H1 (cell line): ENCODE data around the gene SCGB1D2. TPM values are rescaled to one million over a fixed set of nuclear protein-coding genes. Genes with fewer than 3 reads are reported as not detected.

ENCODE experiments used
- CTCF ChIA-PET: fragments of 300-600 bp; sonication (Branson Sonifier 250); formaldehyde crosslinking; loops from one replicate; lab custom pipeline; 2021; ENCODE audit not compliant: partially characterized antibody; lab: Charles Lee
- POLR2A ChIA-PET: fragments of 300-600 bp; sonication (Branson Sonifier 250); formaldehyde crosslinking; loops from one replicate; lab custom pipeline; 2021; ENCODE audit warnings: inconsistent platforms; ENCODE audit not compliant: partially characterized antibody; lab: Charles Lee
- DNase-seq, 2 experiments: peaks; one replicate each; pipeline versions ENCODE4 v3.0.0 to v3.0.0-alpha.2; 2010 to 2022; ENCODE audit warnings: low spot score in 2 of 2, low read depth in 1 of 2, mixed read lengths in 1 of 2
- FAIRE-seq: peaks from 2 replicates; lab custom pipeline; 2011; peaks lifted over from hg19 to GRCh38; lab: Jason Lieb, UNC
- H2AFZ ChIP-seq: 2 replicates; pipeline ENCODE4 v1.8.1; 2012; ENCODE audit warnings: low read length, inconsistent platforms
- H2AK5ac ChIP-seq: 2 replicates; pipeline ENCODE4 v1.6.1; 2013; ENCODE audit warnings: low read depth, low read length
- H2BK120ac ChIP-seq: replicated peaks from 2 replicates; pipeline ENCODE3; 2013; ENCODE audit warnings: low read depth, low read length, inconsistent platforms
- H2BK12ac ChIP-seq: 2 replicates; pipeline ENCODE4 v1.6.1; 2013; ENCODE audit warnings: low read depth, low read length
- H2BK15ac ChIP-seq: 2 replicates; pipeline ENCODE4 v1.6.1; 2013; ENCODE audit warnings: low read length
- H2BK20ac ChIP-seq: 2 replicates; pipeline ENCODE4 v1.6.1; 2013; ENCODE audit warnings: low read length
- H2BK5ac ChIP-seq: 2 replicates; pipeline ENCODE4 v1.6.1; 2013; ENCODE audit warnings: low read depth, low read length
- H3K14ac ChIP-seq: 2 replicates; pipeline ENCODE4 v1.6.1; 2013; ENCODE audit warnings: inconsistent platforms; ENCODE audit not compliant: insufficient read length
- H3K18ac ChIP-seq: 2 replicates; pipeline ENCODE4 v1.6.1; 2013; ENCODE audit warnings: low read length; ENCODE audit errors: extremely low read depth
- H3K23ac ChIP-seq: 2 replicates; pipeline ENCODE4 v1.6.1; 2013; ENCODE audit warnings: inconsistent platforms; ENCODE audit not compliant: insufficient read length
- H3K23me2 ChIP-seq: 2 replicates; pipeline ENCODE4 v1.6.1; 2013; ENCODE audit warnings: low read depth, low read length
- H3K27ac ChIP-seq: 2 replicates; pipeline ENCODE4 v1.6.1; 2011; ENCODE audit warnings: low read depth, low read length, inconsistent platforms
- H3K27me3 ChIP-seq, 4 experiments: replicated peaks in 1 of 4; 1 replicate in 1 of 4; 2 replicates in 3 of 4; pipeline versions ENCODE4 v1.6.1 to v1.8.1; 2011 to 2013; ENCODE audit warnings: low read length in 3 of 4, mild to moderate bottlenecking in 3 of 4, inconsistent platforms in 2 of 4, mixed read lengths in 2 of 4, moderate library complexity in 1 of 4; ENCODE audit not compliant: control insufficient read depth in 3 of 4, insufficient read depth in 3 of 4; ENCODE audit errors: extremely low read depth in 1 of 4
- H3K36me3 ChIP-seq, 4 experiments: 2 replicates each; pipeline versions ENCODE4 v1.6.1 to v1.8.1; 2011 to 2013; ENCODE audit warnings: mild to moderate bottlenecking in 4 of 4, low read length in 3 of 4, moderate library complexity in 2 of 4, control low read depth in 1 of 4, inconsistent platforms in 1 of 4; ENCODE audit not compliant: insufficient read depth in 4 of 4, control insufficient read depth in 2 of 4
- H3K4ac ChIP-seq: replicated peaks from 2 replicates; pipeline ENCODE3; 2013; ENCODE audit warnings: low read length, low read depth, mixed read lengths, inconsistent platforms; ENCODE audit not compliant: insufficient read length
- H3K4me1 ChIP-seq, 4 experiments: replicated peaks in 1 of 4; 1 replicate in 1 of 4; 2 replicates in 3 of 4; pipeline versions ENCODE4 v1.6.1 to v1.8.1; 2011 to 2013; ENCODE audit warnings: low read length in 3 of 4, inconsistent platforms in 2 of 4, mixed read lengths in 1 of 4; ENCODE audit not compliant: insufficient read depth in 4 of 4, control insufficient read depth in 3 of 4
- H3K4me2 ChIP-seq, 2 experiments: 2 replicates each; pipeline versions ENCODE4 v1.6.1 to v1.8.1; 2011 to 2013; ENCODE audit warnings: low read depth in 2 of 2, low read length in 2 of 2, control low read depth in 1 of 2, inconsistent platforms in 1 of 2, mild to moderate bottlenecking in 1 of 2; ENCODE audit not compliant: insufficient read depth in 1 of 2
- H3K4me3 ChIP-seq, 4 experiments: fragments of 200-600, 300-600 bp in 1 of 4; sonication (generic), shearing (Covaris generic), sonication (Bioruptor Twin) in 1 of 4; 2 replicates each; pipeline versions ENCODE4 v1.5.1 to v1.8.1; 2011 to 2016; ENCODE audit warnings: low read length in 4 of 4, low read depth in 3 of 4, control low read depth in 2 of 4, inconsistent platforms in 2 of 4, mild to moderate bottlenecking in 2 of 4, mixed read lengths in 1 of 4, moderate library complexity in 1 of 4; ENCODE audit not compliant: insufficient read depth in 2 of 4; ENCODE audit errors: extremely low read depth in 1 of 4
- H3K56ac ChIP-seq: replicated peaks from 2 replicates; pipeline ENCODE3; 2013; ENCODE audit warnings: low read depth, mild to moderate bottlenecking, mixed read lengths, low read length, inconsistent platforms; ENCODE audit not compliant: insufficient read length
- H3K79me1 ChIP-seq: 2 replicates; pipeline ENCODE4 v1.6.1; 2013; ENCODE audit warnings: low read depth, low read length, control low read depth
- H3K79me2 ChIP-seq, 2 experiments: 2 replicates each; pipeline versions ENCODE4 v1.6.1 to v1.8.1; 2012 to 2013; ENCODE audit warnings: low read length in 2 of 2, mild to moderate bottlenecking in 2 of 2, inconsistent platforms in 1 of 2; ENCODE audit not compliant: insufficient read depth in 2 of 2, control insufficient read depth in 1 of 2
- H3K9ac ChIP-seq, 4 experiments: replicated peaks in 1 of 4; 1 replicate in 1 of 4; 2 replicates in 3 of 4; pipeline versions ENCODE4 v1.6.1 to v1.8.1; 2011 to 2013; ENCODE audit warnings: low read depth in 3 of 4, low read length in 3 of 4, control low read depth in 2 of 4, mild to moderate bottlenecking in 2 of 4, moderate library complexity in 2 of 4, inconsistent platforms in 1 of 4; ENCODE audit errors: extremely low read depth in 1 of 4
- H3K9me3 ChIP-seq, 2 experiments: 2 replicates each; pipeline versions ENCODE4 v1.6.1 to v1.8.1; 2012 to 2013; ENCODE audit warnings: mild to moderate bottlenecking in 2 of 2, moderate library complexity in 2 of 2, control low read depth in 1 of 2, inconsistent platforms in 1 of 2, low read depth in 1 of 2, low read length in 1 of 2, mixed read lengths in 1 of 2; ENCODE audit not compliant: insufficient read depth in 2 of 2
- H4K20me1 ChIP-seq, 2 experiments: replicated peaks in 1 of 2; 2 replicates each; pipeline versions ENCODE3 to v1.8.1; 2011 to 2013; ENCODE audit warnings: inconsistent platforms in 2 of 2, low read length in 2 of 2, mild to moderate bottlenecking in 1 of 2; ENCODE audit not compliant: insufficient read depth in 2 of 2, control insufficient read depth in 1 of 2
- H4K5ac ChIP-seq: 2 replicates; pipeline ENCODE4 v1.6.1; 2013; ENCODE audit warnings: low read length, low read depth, mixed read lengths, inconsistent platforms; ENCODE audit not compliant: insufficient read length
- H4K8ac ChIP-seq: 2 replicates; pipeline ENCODE4 v1.8.0; 2013; ENCODE audit warnings: mild to moderate bottlenecking, moderate library complexity, low read length, inconsistent platforms; ENCODE audit not compliant: insufficient read depth; ENCODE audit errors: extremely low read depth
- H4K91ac ChIP-seq: replicated peaks from 2 replicates; pipeline ENCODE3; 2013; ENCODE audit warnings: low read length, mixed read lengths, inconsistent platforms; ENCODE audit not compliant: insufficient read length
- CBX8 ChIP-seq: fragments of 300-800, 300-1000 bp; sonication (generic); IDR thresholded peaks from 2 replicates; pipeline ENCODE4 v1.7.1; 2016; ENCODE audit warnings: low read depth, low read length, borderline replicate concordance
- CREB1 ChIP-seq: IDR thresholded peaks from 2 replicates; pipeline ENCODE4 v1.6.1; 2012; ENCODE audit warnings: inconsistent platforms
- EGR1 ChIP-seq: IDR thresholded peaks from 2 replicates; pipeline ENCODE4 v1.6.1; 2011; ENCODE audit warnings: low read depth, low read length, borderline replicate concordance
- FOSL1 ChIP-seq: IDR thresholded peaks from 2 replicates; pipeline ENCODE4 v1.6.1; 2011; ENCODE audit warnings: mild to moderate bottlenecking, low read depth, low read length, moderate library complexity; ENCODE audit not compliant: insufficient read depth
- NANOG ChIP-seq: IDR thresholded peaks from 2 replicates; pipeline ENCODE4 v1.6.1; 2011; ENCODE audit warnings: low read length, low read depth, mild to moderate bottlenecking, inconsistent platforms; ENCODE audit not compliant: insufficient read depth, poor library complexity, severe bottlenecking
- NRF1 ChIP-seq: IDR thresholded peaks from 2 replicates; pipeline ENCODE4 v1.6.1; 2011; ENCODE audit warnings: mild to moderate bottlenecking, low read depth, low read length, improper control_type of control experiment
- PHF8 ChIP-seq: fragments of 200-600 bp; sonication (generic); conservative IDR thresholded peaks from 2 replicates; pipeline ENCODE4 v1.7.1; 2012; ENCODE audit warnings: low read depth, mild to moderate bottlenecking, inconsistent platforms, low read length, moderate library complexity
- POLR2A ChIP-seq, 2 experiments: IDR thresholded peaks; 1 replicate in 1 of 2; 2 replicates in 1 of 2; pipeline ENCODE4 v1.6.1; 2011; ENCODE audit warnings: low read depth in 2 of 2, low read length in 2 of 2, mild to moderate bottlenecking in 2 of 2; ENCODE audit errors: control extremely low read depth in 1 of 2
- POLR2AphosphoS5 ChIP-seq: IDR thresholded peaks from 2 replicates; pipeline ENCODE4 v1.6.1; 2011; ENCODE audit warnings: low read depth, low read length
- RFX5 ChIP-seq: IDR thresholded peaks from 2 replicates; pipeline ENCODE4 v1.6.1; 2011; ENCODE audit warnings: low read depth, low read length, improper control_type of control experiment, borderline replicate concordance
- SAP30 ChIP-seq: fragments of 300-600 bp; sonication (generic); IDR thresholded peaks from 2 replicates; pipeline ENCODE4 v1.7.1; 2012; ENCODE audit warnings: low read length, moderate library complexity, mild to moderate bottlenecking, inconsistent platforms; ENCODE audit not compliant: insufficient read depth, insufficient replicate concordance
- SP2 ChIP-seq: IDR thresholded peaks from 2 replicates; pipeline ENCODE4 v1.6.1; 2012; ENCODE audit warnings: mild to moderate bottlenecking, low read length, inconsistent platforms
- SRF ChIP-seq: IDR thresholded peaks from 2 replicates; pipeline ENCODE4 v1.6.1; 2011; ENCODE audit warnings: mild to moderate bottlenecking, low read depth, low read length, moderate library complexity
- SUZ12 ChIP-seq: fragments of 200-600 bp; sonication (generic); IDR thresholded peaks from 2 replicates; pipeline ENCODE4 v1.6.1; 2012; ENCODE audit warnings: mild to moderate bottlenecking, inconsistent platforms, low read length, moderate library complexity, mixed read lengths
- TAF1 ChIP-seq: IDR thresholded peaks from 2 replicates; pipeline ENCODE4 v1.6.1; 2011; ENCODE audit warnings: mild to moderate bottlenecking, low read depth, low read length
- TAF7 ChIP-seq: optimal IDR thresholded peaks from 2 replicates; pipeline ENCODE3; 2011; ENCODE audit warnings: low read depth, mild to moderate bottlenecking, inconsistent platforms, low read length, moderate library complexity, borderline replicate concordance
- WGBS, 2 experiments: shearing (Covaris generic) in 1 of 2; methylation state at CpG; one replicate each; pipeline versions ENCODE4 v1.1.6 to v1.1.7; 2013 to 2015; ENCODE audit warnings: low lambda C conversion rate in 2 of 2, mixed read lengths in 2 of 2, inconsistent platforms in 1 of 2, low coverage in 1 of 2, missing lambda C conversion rate in 1 of 2; ENCODE audit not compliant: insufficient replicate concordance in 2 of 2, insufficient coverage in 1 of 2, insufficient read length in 1 of 2; ENCODE audit errors: extremely low coverage in 1 of 2, missing lambda C conversion rate in 1 of 2; 5-methylcytosine and 5-hydroxymethylcytosine counted together
- polyA plus RNA-seq, 7 experiments: library from polyadenylated mRNA; depleted of rRNA in 3 of 7; stranded (reverse) in 5 of 7; unstranded in 2 of 7; fragments of >200 nt in 5 of 7; fragments of 200-250 nt in 2 of 7; gene quantifications; 1 replicate in 5 of 7; 2 replicates in 1 of 7; 4 replicates in 1 of 7; pipeline versions ENCODE4 v1.2.1 to v1.2.3, GENCODE V29; 2011 to 2013; ENCODE audit warnings: missing spikeins in 2 of 7, mixed read lengths in 2 of 7
- total RNA-seq: library from RNA; stranded (reverse); fragmentation: NEBNext Ultra II Directional; extraction: Animal tissue kit (Norgen Biotek cat#: 25700); gene quantifications from 2 replicates; pipeline ENCODE4 v1.2.1, GENCODE V29; 2021

The SCGB1D2 gene
- total and polyA plus RNA-seq, 2 of the 8 experiments (the other 6 are each of a cell fraction or from before 2014, with no cell fraction given) = not detected

- Histone ChIP-seq H4K5ac (no peak overlapping the region), H2BK5ac (no peak overlapping the region), H2BK120ac (no peak overlapping the region), H2BK20ac (no peak overlapping the region), H2AK5ac (no peak overlapping the region), H3K9ac (no peak overlapping the region), H3K23me2 (no peaks in the 10 kb centered on the region), H3K9me3 (peaks cover 27 to 28% of the 10 kb centered on the region in 2 experiments; a peak in 3 of 4 replicates), H3K56ac (no peak overlapping the region), H3K4me1 (no peaks in the 10 kb centered on the region), H3K27me3 (no peaks in the 10 kb centered on the region), H3K4ac (no peak overlapping the region), H4K20me1 (no peaks in the 10 kb centered on the region), H2BK12ac (no peak overlapping the region), H4K8ac (no peak overlapping the region), H3K4me2 (no peak overlapping the region), H3K79me1 (no peaks in the 10 kb centered on the region), H3K36me3 (no peaks in the 10 kb centered on the region; a peak in 1 of 8 replicates), H3K79me2 (no peaks in the 10 kb centered on the region), H4K91ac (no peak overlapping the region), H3K18ac (no peak overlapping the region), H2BK15ac (no peak overlapping the region), H3K27ac (no peak overlapping the region), H3K4me3 (no peak overlapping the region), H3K14ac (no peak overlapping the region), H2AFZ (no peak overlapping the region), H3K23ac (no peak overlapping the region)
- DNase-seq (no peak), FAIRE-seq (no peak)
- ChIA-PET CTCF (interaction anchor here (1.1 kb wide), 1 partner anchor 17 kb away, joined by 3 read pairs; no protein-coding TSS in a partner anchor), POLR2A (no interaction called here)
- 65% methylated on average over 4 of the region's 4 CpGs; no CpG with 5 or more reads in 1 of the 2 experiments for WGBS, 2 experiments
- TF ChIP-seq PHF8 = no peak
- TF ChIP-seq EGR1 = no peak
- TF ChIP-seq TAF1 = no peak
- TF ChIP-seq SRF = no peak
- no peak for TF ChIP-seq NANOG
- no peak for TF ChIP-seq CBX8
- TF ChIP-seq POLR2AphosphoS5 = no peak
- no peak for TF ChIP-seq RFX5
- no peak for TF ChIP-seq TAF7
- no peak for TF ChIP-seq CREB1
- TF ChIP-seq SUZ12 = no peak
- no peak for TF ChIP-seq POLR2A (IDR thresholded peaks at IDR 0.05; ENCODE audit: control extremely low read depth in 1 of 2, low read depth in 2 of 2, low read length in 2 of 2)
- no peak for TF ChIP-seq SP2
- TF ChIP-seq NRF1 = no peak
- TF ChIP-seq FOSL1 = no peak
- no peak for TF ChIP-seq SAP30
Observed at GRCh38 chr11:62251698-62252097, 9.7 kb downstream of the SCGB1D2 start.
